Left lobe of liver (tissue), 2 donors: ENCODE results near the gene SBNO1. TPM values are rescaled to one million over a fixed set of nuclear protein-coding genes. Genes with fewer than 3 reads are reported as not detected.
A peak's percentile ranks its signal among the peaks of the same experiment; 100 is the strongest.
"Not testable (repeated sequence)": the region's sequence is repeated elsewhere in the genome, so short reads cannot be mapped to it uniquely, and the experiment has no call there.

ENCODE experiments used
- ATAC-seq: fragments of 200-7000 bp; cut with Tn5 transposase; one replicate; pipeline ENCODE4 v1.9.1; 2020; ENCODE audit warnings: mild to moderate bottlenecking, moderate library complexity
- DNase-seq: peaks from one replicate; pipeline ENCODE4 v3.0.0-alpha.2; 2020; ENCODE audit warnings: low spot score
- total RNA-seq: library from RNA; stranded (reverse); gene quantifications from one replicate; pipeline ENCODE4 v1.2.1, GENCODE V29; 2021
- donor health status: DM: no; HTN: no; CAD: no; lungs with moderate emphysema.
- donor health status: DM: no; HTN: yes; CAD: no.

SBNO1 gene
- total RNA-seq, 1 donor from 2014 or later: 13.8 TPM

DNA sequence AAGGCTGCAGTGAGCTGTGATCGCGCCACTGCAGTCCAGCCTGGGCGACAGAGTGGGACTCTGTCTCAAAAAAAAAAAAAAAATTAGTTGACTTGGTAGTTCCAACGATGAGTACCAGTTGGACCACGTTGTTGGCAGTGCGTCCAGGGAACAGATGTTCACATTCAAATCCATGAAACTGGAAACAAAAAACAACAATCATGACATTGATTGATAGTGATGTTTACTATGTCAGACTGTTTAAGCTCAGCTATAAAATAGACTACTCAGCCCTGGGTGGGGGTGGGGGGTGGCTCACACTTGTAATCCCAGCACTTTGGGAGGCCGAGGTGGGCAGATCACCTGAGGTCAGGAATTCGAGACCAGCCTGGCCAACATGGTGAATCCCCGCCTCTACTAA is 112.3 kb downstream of the SBNO1 start:
- not testable (repeated sequence) for ATAC-seq, DNase-seq

GRCh38 chr12:123251403-123252076 is 113.1 kb downstream of the SBNO1 start:
- peak; percentile 60 for ATAC-seq
- DNase-seq: no peak

DNA sequence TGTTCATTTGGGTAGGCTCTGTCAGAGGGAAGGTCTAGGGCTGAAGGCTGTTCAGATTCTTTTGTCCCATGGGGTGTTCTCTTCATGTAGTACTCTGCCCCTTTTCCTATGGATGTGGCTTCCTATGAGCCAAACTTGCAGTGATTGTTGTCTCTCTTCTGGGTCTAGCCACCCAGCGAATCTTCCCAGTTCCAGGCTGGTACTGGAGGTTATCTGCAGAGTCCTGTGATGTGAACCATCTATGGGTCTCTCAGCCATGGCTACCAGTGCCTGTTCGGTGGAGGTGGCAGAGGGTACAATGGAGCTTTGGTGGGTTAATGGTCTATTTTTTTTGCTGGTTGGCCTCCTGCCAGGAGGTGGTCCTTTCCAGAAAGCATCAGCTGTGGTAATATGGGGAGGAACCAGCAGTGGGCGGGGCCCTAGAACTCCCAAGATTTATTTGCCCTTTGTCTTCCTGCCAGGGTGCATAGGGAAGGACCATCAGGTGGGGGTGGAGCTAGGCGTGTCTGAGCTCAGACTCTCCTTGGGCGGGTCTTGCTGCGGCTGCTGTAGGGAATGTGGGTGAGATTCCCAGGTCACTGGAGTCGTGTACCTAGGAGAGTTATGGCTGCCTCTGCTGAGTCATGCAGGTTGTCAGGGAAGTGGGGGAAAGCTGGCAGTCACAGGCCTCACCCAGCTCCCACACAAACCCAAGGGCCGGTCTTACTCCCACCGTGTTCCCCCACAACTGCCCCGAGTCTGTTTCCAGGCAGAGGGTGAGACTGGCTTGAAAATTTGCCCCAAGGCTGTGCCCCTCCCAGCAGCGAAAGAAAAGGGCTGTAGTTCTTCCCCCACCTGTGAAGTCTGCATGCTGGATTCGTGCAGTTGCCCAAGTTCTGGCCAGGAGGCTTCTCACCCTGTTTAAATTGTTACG is 113.9 kb downstream of the SBNO1 start:
- ATAC-seq (peak; percentile 73), DNase-seq (no peak)

DNA sequence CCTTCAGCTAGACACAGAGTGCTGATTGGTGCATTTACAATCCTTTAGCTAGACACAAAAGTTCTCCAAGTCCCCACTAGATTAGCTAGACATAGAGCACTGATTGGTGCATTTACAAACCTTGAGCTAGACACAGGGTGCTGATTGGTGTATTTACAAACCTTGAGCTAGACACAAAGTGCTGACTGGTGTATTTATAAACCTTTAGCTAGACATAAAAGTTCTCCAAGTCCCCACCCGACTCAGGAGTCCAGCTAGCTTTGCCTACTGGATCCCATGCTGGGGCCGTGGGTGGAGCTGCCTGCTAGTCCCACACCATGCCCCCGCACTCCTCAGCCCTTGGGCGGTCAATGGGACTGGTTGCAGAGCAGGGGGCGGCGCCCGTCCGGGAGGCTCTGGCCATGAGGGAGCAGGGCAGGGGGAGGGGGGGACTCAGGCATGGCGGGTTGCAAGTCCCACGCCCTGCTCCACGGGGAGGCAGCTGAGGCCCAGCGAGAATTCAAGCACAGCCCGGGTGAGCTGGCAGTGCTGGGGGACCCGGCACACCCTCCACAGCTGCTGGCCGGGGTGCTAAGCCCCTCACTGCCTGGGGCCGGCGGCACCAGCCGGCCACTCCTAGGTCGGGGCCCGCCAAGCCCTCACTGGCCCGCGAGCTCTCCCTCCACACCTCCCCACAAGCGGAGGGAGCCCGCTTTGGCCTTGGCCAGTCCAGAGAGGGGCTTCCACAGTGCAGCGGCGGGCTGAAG is 115.5 kb downstream of the SBNO1 start:
- ATAC-seq, DNase-seq: not testable (repeated sequence)

DNA sequence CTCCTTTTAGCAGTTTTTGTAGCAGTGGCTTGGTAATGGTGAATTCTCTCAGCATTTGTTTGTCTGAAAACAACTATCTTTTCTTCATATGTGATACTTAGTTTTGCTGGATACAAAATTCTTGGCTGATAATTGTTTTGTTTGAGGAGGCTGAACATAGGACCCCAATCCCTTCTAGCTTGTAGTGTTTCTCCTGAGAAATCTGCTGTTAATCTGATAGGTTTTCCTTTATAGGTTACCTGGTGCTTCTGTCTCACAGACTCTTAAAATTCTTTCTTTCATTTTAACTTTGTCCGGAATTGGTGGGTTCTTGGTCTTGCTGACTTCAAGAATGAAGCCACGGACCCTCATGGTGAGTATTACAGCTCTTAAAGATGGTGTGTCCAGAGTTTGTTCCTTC is 116.5 kb downstream of the SBNO1 start:
- not testable (repeated sequence) for DNase-seq, ATAC-seq

GRCh38 chr12:123245678-123246077 is 119.0 kb downstream of the SBNO1 start:
- ATAC-seq (no peak), DNase-seq (no peak)

DNA sequence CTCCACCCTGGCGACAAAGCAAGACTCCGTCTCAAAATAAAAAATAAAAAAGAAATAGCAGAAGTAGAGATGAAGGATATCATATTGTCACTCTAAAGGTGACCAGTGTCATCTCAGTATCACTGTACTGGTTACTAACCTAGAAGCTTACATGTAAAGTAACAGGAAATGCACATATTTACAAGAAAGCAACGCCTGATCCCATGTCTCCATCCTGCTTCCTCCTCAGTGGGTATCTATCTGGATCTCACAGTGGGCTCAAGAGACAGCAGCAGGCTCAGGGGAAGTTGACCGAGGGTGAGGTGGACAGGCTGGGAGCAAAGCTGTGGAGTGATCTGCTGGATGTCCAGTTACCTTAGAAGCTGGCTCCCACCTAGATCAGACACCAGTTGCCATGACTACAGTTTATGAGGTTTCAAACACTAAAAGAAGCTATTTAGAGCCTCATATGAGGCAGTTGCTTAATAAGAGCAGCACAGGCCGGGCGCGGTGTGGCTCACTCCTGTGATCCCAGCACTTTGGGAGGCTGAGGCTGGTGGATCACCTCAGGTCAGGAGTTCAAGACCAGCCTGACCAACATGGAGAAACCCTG is 120.9 kb downstream of the SBNO1 start:
- no peak for DNase-seq
- no peak for ATAC-seq

DNA sequence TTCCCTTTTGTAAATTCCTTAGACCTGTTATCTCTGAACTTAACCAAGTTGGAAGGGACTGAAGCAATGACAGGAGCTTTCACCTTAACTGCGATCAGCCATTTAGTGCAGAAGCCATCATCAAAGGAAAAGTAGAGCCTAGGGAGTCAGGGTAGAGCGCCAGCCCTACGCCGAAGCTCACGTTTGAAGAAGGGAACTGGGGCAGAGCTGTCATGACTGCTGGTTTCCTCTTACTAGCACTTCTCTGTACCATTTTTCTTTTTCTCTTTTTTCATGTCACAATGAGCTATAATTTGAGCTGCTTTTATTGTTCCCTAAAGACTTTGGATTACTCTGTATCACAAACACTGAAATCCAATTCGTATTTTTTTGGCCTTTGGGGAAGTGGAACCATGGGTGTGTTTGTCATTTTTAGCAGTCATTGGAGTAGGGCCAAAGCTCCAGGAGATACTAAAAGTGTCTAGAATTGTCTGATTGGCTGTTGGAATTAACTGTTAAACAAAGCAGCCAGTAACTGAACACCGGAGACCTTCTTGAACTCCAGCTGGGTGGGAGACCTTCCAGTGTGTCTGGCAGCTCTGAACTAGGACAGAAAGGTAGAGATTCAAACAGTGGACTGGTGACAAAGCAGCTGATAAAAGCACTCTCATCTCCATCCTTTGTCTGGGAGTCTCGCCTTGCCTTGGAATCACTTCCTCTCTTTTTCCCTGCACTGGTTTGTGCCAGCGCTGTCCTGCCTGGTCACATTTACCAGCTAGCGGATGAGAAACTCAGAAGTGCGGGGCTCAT is 122.3 kb downstream of the SBNO1 start:
- DNase-seq (no peak), ATAC-seq (peak; percentile 26)

Other genes with a start within 250 kb of the SBNO1 start
- 19.2 TPM for gene PITPNM2, start 213.8 kb downstream of the SBNO1 start, total RNA-seq
- 22.2 TPM for gene MPHOSPH9, start 131.7 kb downstream of the SBNO1 start, total RNA-seq
- gene MTRFR, start 131.4 kb downstream of the SBNO1 start, total RNA-seq: 7.4 TPM
- gene CDK2AP1, start 93.0 kb downstream of the SBNO1 start, total RNA-seq: 31.3 TPM
- gene KMT5A, start 19.3 kb upstream of the SBNO1 start, total RNA-seq: 14.7 TPM
- gene RILPL2, start 71.8 kb upstream of the SBNO1 start, total RNA-seq: 2.7 TPM
- 7.6 TPM for gene SNRNP35, start 93.3 kb upstream of the SBNO1 start, total RNA-seq
- gene RILPL1, start 168.9 kb upstream of the SBNO1 start, total RNA-seq: 3.4 TPM
- gene TMED2, start 219.7 kb upstream of the SBNO1 start, total RNA-seq: 266 TPM
- 10.0 TPM for gene DDX55, start 237.3 kb upstream of the SBNO1 start, total RNA-seq